ENCODE measurements around the gene ERC2. TPM values are rescaled to one million over a fixed set of nuclear protein-coding genes. Genes with fewer than 3 reads are reported as not detected.

ERC2 gene
- total and polyA plus RNA-seq, 2 of the 8 experiments (the other 6 are each of a cell fraction or from before 2014, with no cell fraction given): 16.4 to 22.8 TPM

- H2AFZ ChIP-seq (ENCODE audit: low read length): no peak overlapping the region
- TF ChIP-seq FOSL1 (IDR thresholded peaks at IDR 0.05; ENCODE audit: insufficient read depth, low read depth, low read length): no peak
- peak; percentile 92 for TF ChIP-seq MAFK (IDR thresholded peaks at IDR 0.05; ENCODE audit: low read depth, low read length)
- FAIRE-seq (no peak), DNase-seq (ENCODE audit: low read depth in 1 of 2, low spot score in 2 of 2) (no peak)
- H3K4ac ChIP-seq (replicated peaks; ENCODE audit: insufficient read length, low read depth, low read length): no peak overlapping the region
- no peak overlapping the region for H2BK20ac ChIP-seq (ENCODE audit: low read length)
- H4K8ac ChIP-seq (ENCODE audit: extremely low read depth, insufficient read depth, low read length): no peak overlapping the region
- POLR2A ChIA-PET (ENCODE audit: partially characterized antibody): no interaction called here
- H3K27me3 ChIP-seq (replicated peaks in 1 of 4; ENCODE audit: control insufficient read depth in 3 of 4, extremely low read depth in 1 of 4, insufficient read depth in 3 of 4, low read length in 3 of 4): no peaks in the 10 kb centered on the region
- no peaks in the 10 kb centered on the region for H3K36me3 ChIP-seq (ENCODE audit: control insufficient read depth in 2 of 4, insufficient read depth in 4 of 4, low read length in 3 of 4)
- no peak overlapping the region for H3K4me2 ChIP-seq (ENCODE audit: insufficient read depth in 1 of 2, low read depth in 2 of 2, low read length in 2 of 2)
- no peak overlapping the region for H3K27ac ChIP-seq (ENCODE audit: low read depth, low read length)
- H3K79me2 ChIP-seq (ENCODE audit: control insufficient read depth in 1 of 2, insufficient read depth in 2 of 2, low read length in 2 of 2): no peaks in the 10 kb centered on the region
- H3K79me1 ChIP-seq (ENCODE audit: low read depth, low read length): no peaks in the 10 kb centered on the region
- no peak overlapping the region for H4K91ac ChIP-seq (replicated peaks; ENCODE audit: insufficient read length, low read length)
- H3K9ac ChIP-seq (replicated peaks in 1 of 4; ENCODE audit: extremely low read depth in 1 of 4, low read depth in 3 of 4, low read length in 3 of 4): no peak overlapping the region
- H3K18ac ChIP-seq (ENCODE audit: extremely low read depth, low read length): no peak overlapping the region
- H3K56ac ChIP-seq (replicated peaks; ENCODE audit: insufficient read length, low read depth, low read length): no peak overlapping the region
- H3K23me2 ChIP-seq (ENCODE audit: low read depth, low read length): no peaks in the 10 kb centered on the region
- no peak overlapping the region for H2BK15ac ChIP-seq (ENCODE audit: low read length)
- no peak overlapping the region for H3K23ac ChIP-seq (ENCODE audit: insufficient read length)
- CTCF ChIA-PET (ENCODE audit: partially characterized antibody): interaction anchor here (0.9 kb wide), 1 partner anchor 12 kb away, joined by 3 read pairs; no protein-coding TSS in a partner anchor
- 82% methylated on average over 3 of the region's 3 CpGs; no CpG with 5 or more reads in 1 of the 2 experiments for WGBS, 2 experiments (ENCODE audit: extremely low coverage in 1 of 2, insufficient coverage in 1 of 2, insufficient read length in 1 of 2, insufficient replicate concordance in 2 of 2, low coverage in 1 of 2, low lambda C conversion rate in 2 of 2, missing lambda C conversion rate in 1 of 2)
- no peak overlapping the region for H2BK5ac ChIP-seq (ENCODE audit: low read depth, low read length)
- H2BK12ac ChIP-seq (ENCODE audit: low read depth, low read length): no peak overlapping the region
- no peaks in the 10 kb centered on the region for H3K4me1 ChIP-seq (replicated peaks in 1 of 4; ENCODE audit: control insufficient read depth in 3 of 4, insufficient read depth in 4 of 4, low read length in 3 of 4)
- no peak overlapping the region for H3K4me3 ChIP-seq (ENCODE audit: extremely low read depth in 1 of 4, insufficient read depth in 2 of 4, low read depth in 3 of 4, low read length in 4 of 4)
- no peak overlapping the region for H2BK120ac ChIP-seq (replicated peaks; ENCODE audit: low read depth, low read length)
- no peak overlapping the region for H2AK5ac ChIP-seq (ENCODE audit: low read depth, low read length)
- H4K5ac ChIP-seq (ENCODE audit: insufficient read length, low read depth, low read length): no peak overlapping the region
- H3K9me3 ChIP-seq (ENCODE audit: insufficient read depth in 2 of 2, low read depth in 1 of 2, low read length in 1 of 2): no peaks in the 10 kb centered on the region
- no peak overlapping the region for H3K14ac ChIP-seq (ENCODE audit: insufficient read length)
- H4K20me1 ChIP-seq (replicated peaks in 1 of 2; ENCODE audit: control insufficient read depth in 1 of 2, insufficient read depth in 2 of 2, low read length in 2 of 2): no peaks in the 10 kb centered on the region
Measured at GRCh38 chr3:55466526-55466925, 1001.7 kb downstream of the ERC2 start.

Measured in H1 (cell line).